K562 (cell line): ENCODE results near the gene BLOC1S4. TPM values are rescaled to one million over a fixed set of nuclear protein-coding genes. Genes with fewer than 3 reads are reported as not detected.

Source experiments
- E2F4 ChIP-seq: sonication (generic); formaldehyde crosslinking; IDR thresholded peaks from 2 replicates; pipeline ENCODE4 v1.8.0; 2022; ENCODE audit warnings: mild to moderate bottlenecking, low read depth, missing genetic modification reagents
- HMGN3 ChIP-seq: IDR thresholded peaks from 2 replicates; pipeline ENCODE4 v1.6.1; 2011; ENCODE audit warnings: borderline replicate concordance, low read depth, mild to moderate bottlenecking, mixed read lengths, low read length; ENCODE audit not compliant: insufficient read length; ENCODE audit errors: extremely low read depth
- MED1 ChIP-seq: sonication (generic); formaldehyde crosslinking; IDR thresholded peaks from 2 replicates; pipeline ENCODE4 v1.8.1; 2023; ENCODE audit warnings: missing genetic modification reagents, borderline replicate concordance
- NR2F6 ChIP-seq: fragments of 450-650 bp; formaldehyde crosslinking; IDR thresholded peaks from 2 replicates; pipeline ENCODE4 v1.4.0; 2020; ENCODE audit warnings: mild to moderate bottlenecking
- NRF1 ChIP-seq, 2 experiments: fragments of 450-650 bp; IDR thresholded peaks in 1 of 2; conservative IDR thresholded peaks in 1 of 2; 2 replicates each; pipeline ENCODE4 v1.6.1; 2014; ENCODE audit warnings: mild to moderate bottlenecking in 2 of 2
- RFX7 ChIP-seq: fragments of 250-450 bp; sonication (Bioruptor Pico); IDR thresholded peaks from 2 replicates; pipeline ENCODE4 v1.5.1; 2021; ENCODE audit warnings: mild to moderate bottlenecking
- ZBTB43 ChIP-seq: sonication (generic); formaldehyde crosslinking; IDR thresholded peaks from 2 replicates; pipeline ENCODE4 v1.8.0; 2023; ENCODE audit warnings: mild to moderate bottlenecking, missing genetic modification reagents
- ZC3H4 ChIP-seq: sonication (generic); formaldehyde crosslinking; IDR thresholded peaks from 2 replicates; pipeline ENCODE4 v1.9.0; 2021; ENCODE audit warnings: missing genetic modification reagents, borderline replicate concordance
- ZNF121 ChIP-seq: sonication (generic); formaldehyde crosslinking; conservative IDR thresholded peaks from 2 replicates; pipeline ENCODE4 v1.8.0; 2022; ENCODE audit warnings: missing genetic modification reagents
- ZNF124 ChIP-seq: sonication (generic); formaldehyde crosslinking; IDR thresholded peaks from 2 replicates; pipeline ENCODE4 v1.8.1; 2022; ENCODE audit warnings: missing genetic modification reagents
- ZNF174 ChIP-seq: fragments of 250-450 bp; sonication (Bioruptor Pico); IDR thresholded peaks from 2 replicates; pipeline ENCODE4 v1.4.0; 2020; ENCODE audit warnings: mild to moderate bottlenecking
- ZNF384 ChIP-seq: IDR thresholded peaks from 2 replicates; pipeline ENCODE4 v1.6.1; 2012; ENCODE audit warnings: low read depth, low read length, improper control_type of control experiment
- ZNF444 ChIP-seq: fragments of 250-450 bp; sonication (Bioruptor Pico); IDR thresholded peaks from 2 replicates; pipeline ENCODE4 v1.4.0; 2020; ENCODE audit warnings: mild to moderate bottlenecking, moderate library complexity
- ZNF584 ChIP-seq: fragments of 200-800 bp; sonication (Bioruptor generic); IDR thresholded peaks from 2 replicates; pipeline ENCODE4 v1.6.1; 2016; ENCODE audit warnings: low read depth, mild to moderate bottlenecking, missing genetic modification characterization, missing compliant biosample characterization
- ZNF644 ChIP-seq: fragments of 200-800 bp; sonication (Bioruptor generic); IDR thresholded peaks from 2 replicates; pipeline ENCODE4 v1.6.1; 2016; ENCODE audit warnings: low read depth, missing genetic modification characterization, missing compliant biosample characterization
- ZNF707 ChIP-seq: fragments of 250-450 bp; sonication (Bioruptor Pico); conservative IDR thresholded peaks from 2 replicates; pipeline ENCODE4 v1.8.0; 2022; ENCODE audit warnings: inconsistent platforms, mild to moderate bottlenecking, moderate library complexity
- polyA plus RNA-seq, 8 experiments: library from polyadenylated mRNA; depleted of rRNA in 4 of 8; stranded (reverse) in 5 of 8; unstranded in 3 of 8; fragments of >200 nt; fragmentation: Nextera tagmentation in 2 of 8; fragmentation: Illumina TruSeq in 1 of 8; extraction: Ambion mirVana in 2 of 8; extraction: Trizol in 1 of 8; gene quantifications; 2 replicates each; pipeline versions ENCODE4 v1.2.1 to v1.2.3, GENCODE V29; 2011 to 2014; ENCODE audit warnings: inconsistent platforms in 1 of 8, missing spikeins in 1 of 8
- total RNA-seq, 7 experiments: library from RNA; depleted of rRNA in 6 of 7; stranded (reverse); fragments of >200 nt in 6 of 7; fragmentation: Illumina TruSeq in 2 of 7; extraction: Trizol in 2 of 7; gene quantifications; 2 replicates each; pipeline versions ENCODE4 v1.2.1 to v1.2.3, GENCODE V29; 2011 to 2021; ENCODE audit warnings: low replicate concordance in 1 of 7

The BLOC1S4 gene
- total and polyA plus RNA-seq, 9 of the 15 experiments (the other 6 are each of a cell fraction or from before 2014, with no cell fraction given): 3.1 to 31.6 (median 11.2) TPM

GRCh38 chr4:6692806-6693205 is 23.2 kb upstream of the BLOC1S4 start (continued):
- TF ChIP-seq ZNF124 (CRISPR knock-in tag) (no peak), ZNF174 (CRISPR knock-in tag) (no peak), ZNF444 (CRISPR knock-in tag) (no peak), ZNF384 (no peak), NR2F6 (CRISPR knock-in tag) (no peak), ZC3H4 (CRISPR knock-in tag) (no peak), HMGN3 (no peak), ZNF121 (CRISPR knock-in tag) (no peak), RFX7 (CRISPR knock-in tag) (no peak), ZNF707 (CRISPR knock-in tag) (no peak), ZNF584 (no peak), ZNF644 (tag) (no peak), ZBTB43 (CRISPR knock-in tag) (no peak), NRF1 (conservative IDR thresholded peaks at IDR 0.05 in 1 of 2, IDR thresholded peaks at IDR 0.05 in 1 of 2) (no peak), E2F4 (CRISPR knock-in tag) (no peak), MED1 (CRISPR knock-in tag) (no peak)
